ENCODE results near the gene EDEM2.

EDEM2 gene

DNA sequence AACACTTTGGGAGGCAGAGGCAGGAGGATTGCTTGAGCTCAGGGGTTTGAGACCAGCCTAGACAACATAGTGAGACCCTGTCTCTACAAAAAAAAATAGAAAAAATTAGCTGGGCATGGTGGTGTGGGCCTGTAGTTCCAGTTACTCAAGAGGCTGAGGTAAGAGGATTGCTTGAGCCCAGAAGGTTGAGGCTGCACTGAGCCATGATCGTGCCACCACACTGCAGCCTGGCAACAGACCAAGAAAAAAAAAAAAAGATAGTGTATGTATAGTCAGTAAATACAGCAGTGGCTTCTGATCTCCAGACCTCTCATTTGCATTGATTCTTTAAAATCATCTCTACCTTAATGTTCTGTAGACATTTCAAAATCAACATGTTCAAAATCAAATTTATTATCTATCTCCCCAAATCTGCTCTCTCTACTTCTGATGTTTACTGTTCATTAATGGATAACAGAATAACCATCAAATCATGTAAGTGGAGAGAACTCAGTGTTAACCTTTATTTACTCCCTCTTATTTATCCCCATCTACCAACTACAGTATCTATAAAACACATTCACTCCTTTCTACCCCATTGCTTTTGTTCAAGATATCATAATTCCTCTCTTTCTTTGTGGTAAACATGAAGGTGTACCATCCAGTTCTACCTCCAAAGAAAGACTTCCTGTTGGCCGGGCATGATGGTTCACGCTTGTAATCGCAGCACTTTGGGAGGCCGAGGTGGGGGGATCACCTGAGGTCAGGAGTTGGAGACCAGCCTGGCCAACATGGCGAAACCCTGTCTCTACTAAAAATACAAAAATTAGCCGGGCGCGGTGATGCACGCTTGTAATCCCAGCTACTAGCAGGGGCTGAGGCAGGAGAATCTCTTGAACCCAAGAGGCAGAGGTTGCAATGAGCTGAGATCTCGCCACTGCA lies 32.4 kb upstream of the EDEM2 start:
- H2BK120ac ChIP-seq (ENCODE audit: low read depth, low read length), result no peak overlapping the region
- no peak overlapping the region for H3K27ac ChIP-seq (ENCODE audit: low read depth, low read length)
- no peak overlapping the region for H4K5ac ChIP-seq (ENCODE audit: low read length)
- no peak overlapping the region for H3K4me3 ChIP-seq (ENCODE audit: low read length)
- H3K79me2 ChIP-seq (ENCODE audit: control insufficient read depth, insufficient read depth, low read length), result no peaks in the 10 kb centered on the region
- H3K27me3 ChIP-seq (ENCODE audit: insufficient read depth, low read length, poor library complexity), result no peaks in the 10 kb centered on the region
- H3K4ac ChIP-seq (ENCODE audit: low read depth, low read length), result no peak overlapping the region
- H3K9ac ChIP-seq (ENCODE audit: low read length), result no peak overlapping the region
- H3K79me1 ChIP-seq (ENCODE audit: low read length), result no peaks in the 10 kb centered on the region
- peaks cover 1% of the 10 kb centered on the region for H3K4me1 ChIP-seq (ENCODE audit: control insufficient read depth, low read depth, low read length)
- H2BK5ac ChIP-seq (ENCODE audit: low read length), result no peak overlapping the region
- no peak overlapping the region for H3K23ac ChIP-seq (ENCODE audit: low read length)
- no peak for DNase-seq
- no peak overlapping the region for H3K4me2 ChIP-seq (ENCODE audit: low read length)
- H3K56ac ChIP-seq (ENCODE audit: low read length), result no peak overlapping the region
- no peaks in the 10 kb centered on the region for H3K36me3 ChIP-seq (ENCODE audit: control insufficient read depth, insufficient read depth, low read length)
- H2AK5ac ChIP-seq (ENCODE audit: low read length), result no peak overlapping the region
- H4K8ac ChIP-seq (ENCODE audit: low read depth, low read length), result no peak overlapping the region
- no peak overlapping the region for H2BK15ac ChIP-seq (replicated peaks; ENCODE audit: low read depth)
- WGBS (ENCODE audit: extremely low coverage, insufficient coverage, low lambda C conversion rate), result no CpG with 5 or more reads among the region's 11 CpGs
- no peak overlapping the region for H3K18ac ChIP-seq (ENCODE audit: low read length)

DNA sequence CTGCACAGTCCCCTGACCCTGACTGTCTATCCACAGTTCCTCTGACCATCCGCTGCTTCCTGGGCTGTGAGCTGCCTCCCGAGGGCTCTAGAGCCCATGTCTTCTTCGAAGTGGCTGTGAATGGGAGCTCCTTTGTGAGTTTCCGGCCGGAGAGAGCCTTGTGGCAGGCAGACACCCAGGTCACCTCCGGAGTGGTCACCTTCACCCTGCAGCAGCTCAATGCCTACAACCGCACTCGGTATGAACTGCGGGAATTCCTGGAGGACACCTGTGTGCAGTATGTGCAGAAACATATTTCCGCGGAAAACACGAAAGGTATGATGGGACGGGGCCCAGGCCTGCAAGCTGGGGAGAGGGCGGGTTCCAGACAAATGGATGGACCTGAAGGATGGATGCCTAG lies 29.0 kb upstream of the EDEM2 start:
- H3K18ac ChIP-seq (ENCODE audit: low read length), result no peak overlapping the region
- no peak overlapping the region for H2BK15ac ChIP-seq (replicated peaks; ENCODE audit: low read depth)
- no peak overlapping the region for H3K9ac ChIP-seq (ENCODE audit: low read length)
- no peak for DNase-seq
- H3K4me3 ChIP-seq (ENCODE audit: low read length), result no peak overlapping the region
- no CpG with 5 or more reads among the region's 14 CpGs for WGBS (ENCODE audit: extremely low coverage, insufficient coverage, low lambda C conversion rate)
- H3K56ac ChIP-seq (ENCODE audit: low read length), result no peak overlapping the region
- H3K27ac ChIP-seq (ENCODE audit: low read depth, low read length), result no peak overlapping the region
- H3K4ac ChIP-seq (ENCODE audit: low read depth, low read length), result no peak overlapping the region
- H3K23ac ChIP-seq (ENCODE audit: low read length), result no peak overlapping the region
- no peaks in the 10 kb centered on the region for H3K79me1 ChIP-seq (ENCODE audit: low read length)
- no peak overlapping the region for H2BK5ac ChIP-seq (ENCODE audit: low read length)
- no peak overlapping the region for H2BK120ac ChIP-seq (ENCODE audit: low read depth, low read length)
- H4K8ac ChIP-seq (ENCODE audit: low read depth, low read length), result no peak overlapping the region
- no peak overlapping the region for H4K5ac ChIP-seq (ENCODE audit: low read length)
- H3K79me2 ChIP-seq (ENCODE audit: control insufficient read depth, insufficient read depth, low read length), result no peaks in the 10 kb centered on the region
- no peak overlapping the region for H3K4me2 ChIP-seq (ENCODE audit: low read length)
- peaks cover 2% of the 10 kb centered on the region for H3K4me1 ChIP-seq (ENCODE audit: control insufficient read depth, low read depth, low read length)
- no peaks in the 10 kb centered on the region for H3K27me3 ChIP-seq (ENCODE audit: insufficient read depth, low read length, poor library complexity)
- H3K36me3 ChIP-seq (ENCODE audit: control insufficient read depth, insufficient read depth, low read length), result no peaks in the 10 kb centered on the region
- H2AK5ac ChIP-seq (ENCODE audit: low read length), result no peak overlapping the region

DNA sequence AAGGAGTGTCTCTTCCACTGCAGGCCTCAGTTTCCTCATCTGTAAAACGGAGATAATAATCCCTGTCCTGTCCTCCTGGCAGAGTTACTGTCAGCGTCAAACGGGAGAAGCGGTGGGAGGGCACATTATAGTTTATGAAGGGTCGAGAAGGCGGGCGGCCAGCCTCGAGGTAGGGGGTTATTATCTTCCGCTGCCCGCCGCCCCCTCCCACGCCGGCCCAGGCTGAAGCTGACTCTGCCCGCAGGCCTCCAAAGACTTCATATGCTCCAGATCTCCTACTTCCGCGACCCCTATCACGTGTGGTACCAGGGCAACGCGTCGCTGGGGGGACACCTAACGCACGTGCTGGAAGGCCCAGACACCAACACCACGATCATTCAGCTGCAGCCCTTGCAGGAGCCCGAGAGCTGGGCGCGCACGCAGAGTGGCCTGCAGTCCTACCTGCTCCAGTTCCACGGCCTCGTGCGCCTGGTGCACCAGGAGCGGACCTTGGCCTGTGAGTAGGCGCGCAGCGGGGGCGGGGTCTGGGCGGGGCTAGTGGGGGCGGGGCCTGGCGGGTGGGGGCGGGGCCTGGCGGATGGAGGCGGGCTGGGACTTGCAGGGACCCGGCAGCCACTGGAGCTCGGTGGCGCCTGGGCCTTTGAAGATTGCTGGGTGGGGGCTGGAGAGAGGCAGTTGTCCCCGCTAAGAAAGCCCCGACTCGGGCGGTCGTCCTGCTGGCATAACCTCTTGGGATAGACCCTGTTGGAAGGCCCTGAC lies 27.5 kb upstream of the EDEM2 start:
- Histone ChIP-seq H3K27ac (ENCODE audit: low read depth, low read length) (no peak overlapping the region), H4K8ac (ENCODE audit: low read depth, low read length) (no peak overlapping the region), H2AK5ac (ENCODE audit: low read length) (no peak overlapping the region), H3K4me2 (ENCODE audit: low read length) (no peak overlapping the region), H3K4me3 (ENCODE audit: low read length) (no peak overlapping the region), H3K18ac (ENCODE audit: low read length) (no peak overlapping the region), H3K79me1 (ENCODE audit: low read length) (no peaks in the 10 kb centered on the region), H3K4ac (ENCODE audit: low read depth, low read length) (no peak overlapping the region), H2BK15ac (replicated peaks; ENCODE audit: low read depth) (no peak overlapping the region), H3K4me1 (ENCODE audit: control insufficient read depth, low read depth, low read length) (peaks cover 2% of the 10 kb centered on the region), H3K79me2 (ENCODE audit: control insufficient read depth, insufficient read depth, low read length) (no peaks in the 10 kb centered on the region), H3K56ac (ENCODE audit: low read length) (peak overlapping the region; percentile 75), H3K9ac (ENCODE audit: low read length) (peak overlapping the region; percentile 49), H3K27me3 (ENCODE audit: insufficient read depth, low read length, poor library complexity) (no peaks in the 10 kb centered on the region), H4K5ac (ENCODE audit: low read length) (no peak overlapping the region), H3K36me3 (ENCODE audit: control insufficient read depth, insufficient read depth, low read length) (no peaks in the 10 kb centered on the region), H2BK120ac (ENCODE audit: low read depth, low read length) (no peak overlapping the region), H3K23ac (ENCODE audit: low read length) (no peak overlapping the region), H2BK5ac (ENCODE audit: low read length) (no peak overlapping the region)
- peak; percentile 49 for DNase-seq
- no CpG with 5 or more reads among the region's 49 CpGs for WGBS (ENCODE audit: extremely low coverage, insufficient coverage, low lambda C conversion rate)

DNA sequence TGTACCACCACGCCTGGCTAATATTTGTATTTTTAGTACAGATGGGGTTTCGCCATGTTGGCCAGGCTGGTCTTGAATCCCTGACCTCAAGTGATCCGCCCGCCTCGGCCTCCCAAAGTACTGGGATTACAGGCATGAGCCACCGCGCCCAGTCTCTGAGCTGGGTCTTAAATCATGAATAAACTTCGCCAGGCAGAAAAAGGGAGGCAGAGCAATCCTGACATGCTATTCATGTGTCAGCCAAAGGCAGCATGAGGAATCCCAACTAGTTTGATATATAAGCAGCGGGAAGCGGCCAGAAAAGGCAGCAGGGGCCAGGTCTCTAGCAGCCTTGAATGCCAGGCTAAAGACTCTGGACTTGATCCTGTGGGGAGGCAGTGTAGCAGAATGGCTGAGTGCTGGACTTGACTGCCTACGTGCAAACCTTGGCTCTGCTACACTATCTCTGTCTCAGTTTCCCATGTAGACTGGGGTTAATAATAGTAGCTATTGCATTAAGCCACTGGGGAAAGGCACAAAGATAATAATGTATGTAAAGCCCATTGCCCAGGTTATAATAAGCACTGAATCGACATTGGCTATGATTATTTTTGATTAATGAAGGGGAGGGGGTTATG lies 26.5 kb upstream of the EDEM2 start:
- Histone ChIP-seq H3K9ac (ENCODE audit: low read length) (no peak overlapping the region), H2BK15ac (replicated peaks; ENCODE audit: low read depth) (no peak overlapping the region)

DNA sequence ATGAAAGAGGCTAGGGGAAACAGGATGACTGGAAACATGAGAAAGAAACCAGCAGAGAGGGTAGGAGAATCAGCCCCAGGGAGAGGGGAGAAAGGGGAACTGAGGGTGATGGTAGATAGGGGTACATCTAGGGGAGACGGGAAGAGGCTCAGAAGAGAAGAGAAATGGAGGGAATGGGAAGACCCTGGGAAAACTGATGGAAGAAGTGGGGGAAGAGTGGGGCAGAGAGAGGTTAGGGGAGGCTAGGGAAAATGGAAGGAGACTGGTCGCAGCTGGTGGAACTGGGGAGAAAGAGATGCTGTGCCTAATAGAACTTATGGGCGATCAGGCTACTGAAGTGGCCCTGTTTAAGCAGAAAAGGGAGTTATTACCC lies 25.3 kb upstream of the EDEM2 start:
- no peaks in the 10 kb centered on the region for H3K79me1 ChIP-seq (ENCODE audit: low read length)
- H4K8ac ChIP-seq (ENCODE audit: low read depth, low read length), result no peak overlapping the region
- no peaks in the 10 kb centered on the region for H3K79me2 ChIP-seq (ENCODE audit: control insufficient read depth, insufficient read depth, low read length)
- H4K5ac ChIP-seq (ENCODE audit: low read length), result no peak overlapping the region
- H3K36me3 ChIP-seq (ENCODE audit: control insufficient read depth, insufficient read depth, low read length), result no peaks in the 10 kb centered on the region
- no peak overlapping the region for H2BK5ac ChIP-seq (ENCODE audit: low read length)
- peak overlapping the region; percentile 10 for H3K4me2 ChIP-seq (ENCODE audit: low read length)
- H3K23ac ChIP-seq (ENCODE audit: low read length), result no peak overlapping the region
- DNase-seq, result no peak
- H3K56ac ChIP-seq (ENCODE audit: low read length), result peak overlapping the region; percentile 83
- H2AK5ac ChIP-seq (ENCODE audit: low read length), result no peak overlapping the region
- H3K4me3 ChIP-seq (ENCODE audit: low read length), result no peak overlapping the region
- no peak overlapping the region for H3K4ac ChIP-seq (ENCODE audit: low read depth, low read length)
- H3K27ac ChIP-seq (ENCODE audit: low read depth, low read length), result no peak overlapping the region
- H3K9ac ChIP-seq (ENCODE audit: low read length), result no peak overlapping the region
- WGBS (ENCODE audit: extremely low coverage, insufficient coverage, low lambda C conversion rate), result no CpG with 5 or more reads among the region's 3 CpGs
- H2BK15ac ChIP-seq (replicated peaks; ENCODE audit: low read depth), result no peak overlapping the region
- H3K18ac ChIP-seq (ENCODE audit: low read length), result no peak overlapping the region
- peaks cover 2% of the 10 kb centered on the region for H3K4me1 ChIP-seq (ENCODE audit: control insufficient read depth, low read depth, low read length)
- H3K27me3 ChIP-seq (ENCODE audit: insufficient read depth, low read length, poor library complexity), result no peaks in the 10 kb centered on the region
- no peak overlapping the region for H2BK120ac ChIP-seq (ENCODE audit: low read depth, low read length)

More for the DNA sequence above, 26.5 kb upstream of the EDEM2 start:
- H2BK120ac ChIP-seq (ENCODE audit: low read depth, low read length), result no peak overlapping the region
- DNase-seq, result no peak
- H3K56ac ChIP-seq (ENCODE audit: low read length), result no peak overlapping the region
- H3K79me1 ChIP-seq (ENCODE audit: low read length), result no peaks in the 10 kb centered on the region
- H2BK5ac ChIP-seq (ENCODE audit: low read length), result no peak overlapping the region
- H2AK5ac ChIP-seq (ENCODE audit: low read length), result no peak overlapping the region
- H4K5ac ChIP-seq (ENCODE audit: low read length), result no peak overlapping the region
- no peak overlapping the region for H3K4ac ChIP-seq (ENCODE audit: low read depth, low read length)
- H3K27me3 ChIP-seq (ENCODE audit: insufficient read depth, low read length, poor library complexity), result no peaks in the 10 kb centered on the region
- H3K4me3 ChIP-seq (ENCODE audit: low read length), result no peak overlapping the region
- H4K8ac ChIP-seq (ENCODE audit: low read depth, low read length), result no peak overlapping the region
- no peak overlapping the region for H3K4me2 ChIP-seq (ENCODE audit: low read length)
- no peak overlapping the region for H3K18ac ChIP-seq (ENCODE audit: low read length)
- no peak overlapping the region for H3K27ac ChIP-seq (ENCODE audit: low read depth, low read length)
- H3K36me3 ChIP-seq (ENCODE audit: control insufficient read depth, insufficient read depth, low read length), result no peaks in the 10 kb centered on the region
- peaks cover 2% of the 10 kb centered on the region for H3K4me1 ChIP-seq (ENCODE audit: control insufficient read depth, low read depth, low read length)
- no CpG with 5 or more reads among the region's 12 CpGs for WGBS (ENCODE audit: extremely low coverage, insufficient coverage, low lambda C conversion rate)
- H3K23ac ChIP-seq (ENCODE audit: low read length), result no peak overlapping the region
- no peaks in the 10 kb centered on the region for H3K79me2 ChIP-seq (ENCODE audit: control insufficient read depth, insufficient read depth, low read length)

All from mesendoderm (in vitro differentiated cells).